ENCODE measurements around the gene FOSL1.

The FOSL1 gene

DNA sequence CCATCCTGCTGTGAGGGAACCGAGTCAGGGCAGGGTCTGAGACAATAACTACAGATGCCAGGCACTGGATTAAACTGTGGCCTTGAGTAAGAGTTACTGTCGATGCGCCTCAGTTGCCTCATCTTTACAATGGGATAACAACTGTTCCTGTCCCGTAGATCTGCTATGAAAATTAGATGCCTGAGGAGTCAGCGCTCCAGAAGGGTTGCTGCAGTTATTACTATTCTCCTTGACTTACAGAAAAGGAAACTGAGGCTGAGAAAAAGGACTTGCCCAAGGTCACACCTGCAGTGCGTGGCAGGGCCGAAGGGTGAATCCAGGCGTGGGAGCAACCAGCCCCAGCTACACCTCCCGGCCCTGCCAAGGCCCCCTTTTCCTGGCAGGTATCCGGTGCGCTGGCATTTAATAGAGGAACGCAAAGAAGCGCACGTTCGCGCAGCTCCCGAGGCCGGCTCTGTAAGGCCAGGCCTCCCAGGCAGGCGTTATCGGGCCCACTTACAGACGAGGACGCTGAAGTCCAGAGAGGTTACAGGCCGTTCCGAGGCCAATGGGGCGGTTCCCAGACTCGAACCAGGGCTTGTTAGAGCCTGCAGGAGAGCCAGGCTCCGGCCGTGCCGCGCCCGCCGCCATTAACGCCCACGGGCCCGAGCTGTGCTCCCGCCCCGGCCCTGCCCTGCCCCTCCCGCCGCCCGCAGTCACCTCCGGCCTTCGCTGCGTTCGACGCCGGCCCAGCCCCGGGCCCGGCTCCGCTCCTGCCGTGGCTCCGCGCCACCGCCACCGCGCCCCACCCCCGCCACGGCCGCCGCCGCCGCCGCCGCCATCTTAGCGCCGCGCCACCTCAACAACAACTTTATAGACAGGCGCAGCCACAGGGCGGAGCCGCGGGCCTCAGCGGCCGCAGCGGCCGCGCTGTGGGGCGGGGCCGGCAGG lies 18.3 kb upstream of the FOSL1 start, which contains the start of gene C11orf68:
Gene C11orf68, minus strand, starts transcription at position 852 of the 930 bp plus-strand sequence. Its CDS starts 31 bp downstream, at position 821.
- H3K27me3 ChIP-seq (ENCODE audit: control insufficient read depth, insufficient read depth, low read length): no peaks in the 10 kb centered on the region
- H3K27ac ChIP-seq (ENCODE audit: low read depth, low read length): peak within 1 kb of the TSS; percentile 94
- peaks cover 33% of the 10 kb centered on the region for H3K4me1 ChIP-seq (ENCODE audit: control insufficient read depth, insufficient read depth, low read length)
- peaks cover 9% of the 10 kb centered on the region for H3K36me3 ChIP-seq (ENCODE audit: control insufficient read depth, insufficient read depth, low read length)
- H3K4me3 ChIP-seq (ENCODE audit: low read length): peak within 1 kb of the TSS; percentile 97
- H3K9ac ChIP-seq (ENCODE audit: low read length): peak within 1 kb of the TSS; percentile 70

DNA sequence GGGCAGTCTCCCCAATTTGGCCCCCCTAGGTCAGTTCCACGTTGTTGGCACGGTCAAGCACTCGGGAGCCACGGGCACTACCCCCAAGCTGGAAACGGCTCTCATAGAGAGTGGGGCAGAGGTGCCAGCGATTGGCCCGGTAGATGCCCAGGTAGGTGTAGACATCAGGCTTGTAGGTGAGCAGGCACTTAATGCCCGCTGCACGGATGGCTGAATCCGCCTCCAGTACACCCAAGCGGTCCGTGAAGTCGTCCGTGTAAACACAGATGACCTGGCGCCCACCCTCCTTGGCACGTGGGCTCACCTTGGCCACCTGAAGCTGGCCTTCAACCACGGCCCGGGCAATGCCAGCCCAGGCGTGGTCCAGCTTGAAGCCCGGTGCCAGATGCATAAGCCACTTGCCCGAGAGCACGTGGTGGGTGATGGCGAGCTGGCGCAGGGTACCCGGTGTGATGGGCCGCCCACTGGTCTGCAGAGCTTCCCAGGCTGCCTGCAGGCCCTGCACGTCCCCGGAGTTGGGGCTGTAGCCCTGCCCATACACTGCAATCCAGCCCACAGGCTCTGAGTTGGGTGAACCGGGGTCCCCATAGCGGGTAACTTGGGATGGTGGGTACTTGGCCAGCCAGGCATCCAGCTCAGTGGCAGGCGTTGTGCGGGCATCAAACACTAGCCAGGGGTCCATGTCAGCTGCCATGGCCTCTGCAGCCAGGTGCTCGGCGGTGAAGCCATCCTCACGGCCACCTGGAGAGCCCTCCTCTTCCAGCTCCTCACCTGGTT lies 17.4 kb upstream of the FOSL1 start:
- peaks cover 7% of the 10 kb centered on the region for H3K36me3 ChIP-seq (ENCODE audit: control insufficient read depth, insufficient read depth, low read length)
- H3K27me3 ChIP-seq (ENCODE audit: control insufficient read depth, insufficient read depth, low read length): no peaks in the 10 kb centered on the region
- H3K27ac ChIP-seq (ENCODE audit: low read depth, low read length): peak overlapping the region; percentile 94
- H3K4me3 ChIP-seq (ENCODE audit: low read length): peak overlapping the region; percentile 97
- H3K4me1 ChIP-seq (ENCODE audit: control insufficient read depth, insufficient read depth, low read length): peaks cover 33% of the 10 kb centered on the region
- H3K9ac ChIP-seq (ENCODE audit: low read length): peak overlapping the region; percentile 70

DNA sequence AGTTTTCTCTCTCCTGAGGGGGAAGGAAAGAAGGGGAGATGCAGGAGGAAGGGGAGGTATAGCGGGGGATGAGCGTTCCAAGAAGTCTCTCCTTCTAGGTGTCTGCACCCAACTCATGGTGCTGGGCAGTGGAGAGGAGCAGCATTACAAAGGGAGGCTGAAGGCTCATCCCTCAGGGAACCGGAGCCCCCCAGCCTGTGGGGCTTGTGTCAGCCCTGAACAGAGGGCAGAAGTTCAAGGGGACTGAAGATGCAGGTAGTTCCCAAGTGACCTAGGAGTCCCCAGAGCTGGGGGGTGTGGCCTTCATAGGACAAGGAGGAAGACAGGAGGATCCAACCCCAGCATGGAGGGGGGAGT lies 16.9 kb upstream of the FOSL1 start:
- Histone ChIP-seq H3K9ac (ENCODE audit: low read length) (no peak overlapping the region), H3K27ac (ENCODE audit: low read depth, low read length) (peak overlapping the region; percentile 88), H3K36me3 (ENCODE audit: control insufficient read depth, insufficient read depth, low read length) (peaks cover 4% of the 10 kb centered on the region), H3K27me3 (ENCODE audit: control insufficient read depth, insufficient read depth, low read length) (no peaks in the 10 kb centered on the region), H3K4me1 (ENCODE audit: control insufficient read depth, insufficient read depth, low read length) (peaks cover 34% of the 10 kb centered on the region), H3K4me3 (ENCODE audit: low read length) (peak overlapping the region; percentile 97)

DNA sequence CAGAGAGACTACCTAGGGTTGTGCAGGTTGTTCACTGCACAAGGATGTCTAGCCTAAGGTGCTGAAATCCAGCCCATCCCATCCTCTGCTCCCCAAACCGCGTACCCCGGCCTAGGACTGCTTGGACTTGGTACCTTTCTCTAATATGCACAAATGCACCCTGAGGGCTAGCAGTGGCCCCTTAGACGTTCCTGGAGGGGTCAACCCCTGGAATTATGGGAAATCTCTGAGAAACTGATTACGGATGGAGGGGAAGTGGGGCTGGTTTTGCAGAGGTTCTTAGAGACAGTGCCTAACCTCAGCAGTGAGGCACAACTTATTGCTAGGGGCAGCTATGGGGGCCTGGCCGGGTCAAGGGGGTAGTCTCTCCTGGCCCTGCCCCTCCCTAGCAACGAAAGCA lies 16.2 kb upstream of the FOSL1 start:
- peaks cover 39% of the 10 kb centered on the region for H3K4me1 ChIP-seq (ENCODE audit: control insufficient read depth, insufficient read depth, low read length)

DNA sequence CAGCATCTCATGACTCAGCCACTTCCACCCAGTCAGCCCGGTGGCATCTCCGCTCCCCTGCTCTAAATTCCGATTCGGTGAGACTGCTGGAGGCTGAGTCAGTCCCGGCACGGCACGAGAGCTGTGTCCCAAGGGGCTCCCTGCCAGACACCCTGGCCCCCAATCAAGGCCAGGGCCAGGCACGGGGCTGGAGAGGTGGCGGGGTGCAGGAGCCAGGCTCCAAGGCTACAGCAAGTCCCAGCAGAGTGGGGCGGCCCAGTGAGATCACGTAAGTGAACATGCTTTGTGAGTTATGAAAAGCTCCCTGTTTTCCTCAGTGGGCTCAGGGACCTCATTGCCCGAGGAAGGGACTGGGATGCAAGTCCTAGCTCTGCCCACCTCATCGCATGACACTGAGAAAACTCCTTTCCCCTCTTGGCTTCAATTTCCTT lies 15.6 kb upstream of the FOSL1 start:
- Histone ChIP-seq H3K4me1 (ENCODE audit: control insufficient read depth, insufficient read depth, low read length) (peaks cover 39% of the 10 kb centered on the region), H3K4me3 (ENCODE audit: low read length) (peak overlapping the region; percentile 14), H3K9ac (ENCODE audit: low read length) (no peak overlapping the region)

More for the DNA sequence above, 16.2 kb upstream of the FOSL1 start:
- Histone ChIP-seq H3K27me3 (ENCODE audit: control insufficient read depth, insufficient read depth, low read length) (no peaks in the 10 kb centered on the region), H3K36me3 (ENCODE audit: control insufficient read depth, insufficient read depth, low read length) (peaks cover 4% of the 10 kb centered on the region), H3K27ac (ENCODE audit: low read depth, low read length) (peak overlapping the region; percentile 88), H3K9ac (ENCODE audit: low read length) (no peak overlapping the region), H3K4me3 (ENCODE audit: low read length) (no peak overlapping the region)

DNA sequence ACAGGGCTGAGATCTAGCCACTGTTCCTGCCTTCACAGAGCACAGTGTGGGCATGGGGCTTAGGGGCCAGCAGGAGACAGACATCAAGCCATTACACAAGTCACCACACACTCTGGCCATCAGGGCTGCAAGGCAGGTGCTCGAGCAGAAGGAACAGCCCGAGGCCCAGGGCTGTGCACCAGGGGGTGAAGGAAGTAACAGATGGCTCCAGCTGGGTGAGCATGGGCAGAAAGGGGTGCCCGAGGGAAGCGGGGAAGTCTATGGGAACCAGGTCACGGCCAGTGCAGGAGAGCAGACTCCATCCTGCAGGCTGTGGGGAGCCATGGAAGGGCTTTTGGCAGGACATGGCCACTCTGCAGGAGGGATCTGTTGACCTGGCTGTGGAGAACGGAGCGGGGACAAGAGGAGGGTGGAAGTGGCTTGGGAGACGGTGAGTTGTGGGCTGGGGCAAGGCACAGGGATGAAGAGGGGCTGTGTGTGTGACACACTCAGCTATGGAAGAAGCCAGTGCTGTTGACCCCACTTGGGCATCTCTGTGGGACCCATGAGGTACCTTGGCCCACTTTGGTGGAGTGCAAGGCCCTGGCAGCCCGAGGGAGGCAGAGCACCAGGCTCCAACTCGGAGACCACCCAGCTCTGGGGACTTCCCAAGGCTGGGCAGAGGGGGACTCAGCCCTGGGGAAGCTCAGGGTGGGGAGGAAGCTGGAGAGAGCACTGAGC lies 15.1 kb upstream of the FOSL1 start:
- Histone ChIP-seq H3K36me3 (ENCODE audit: control insufficient read depth, insufficient read depth, low read length) (no peaks in the 10 kb centered on the region), H3K4me3 (ENCODE audit: low read length) (no peak overlapping the region), H3K27me3 (ENCODE audit: control insufficient read depth, insufficient read depth, low read length) (no peaks in the 10 kb centered on the region), H3K9ac (ENCODE audit: low read length) (no peak overlapping the region), H3K4me1 (ENCODE audit: control insufficient read depth, insufficient read depth, low read length) (peaks cover 34% of the 10 kb centered on the region), H3K27ac (ENCODE audit: low read depth, low read length) (peak overlapping the region; percentile 88)

More for the DNA sequence above, 15.6 kb upstream of the FOSL1 start:
- H3K27ac ChIP-seq (ENCODE audit: low read depth, low read length): peak overlapping the region; percentile 88
- peaks cover 3% of the 10 kb centered on the region for H3K36me3 ChIP-seq (ENCODE audit: control insufficient read depth, insufficient read depth, low read length)
- no peaks in the 10 kb centered on the region for H3K27me3 ChIP-seq (ENCODE audit: control insufficient read depth, insufficient read depth, low read length)

DNA sequence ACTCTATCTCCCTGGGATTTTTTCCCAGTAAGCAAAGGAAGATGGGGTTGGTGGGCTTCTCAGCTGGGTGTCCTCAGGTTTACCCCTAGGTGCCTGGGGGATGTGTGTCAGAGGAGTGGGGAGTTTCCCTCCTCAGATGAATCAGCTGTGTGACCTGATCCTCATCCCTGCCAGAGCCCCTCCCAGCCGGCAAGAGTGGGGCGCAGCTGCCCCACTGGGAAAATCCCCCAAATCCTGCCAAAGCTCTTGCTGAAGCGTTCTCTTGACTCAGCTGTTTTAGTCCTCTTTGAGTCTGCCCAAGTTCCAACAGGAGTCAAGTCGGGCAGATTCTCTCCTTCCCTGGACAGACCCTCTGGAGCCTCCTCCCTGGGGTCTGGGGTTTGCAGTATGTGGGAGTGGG lies 12.7 kb upstream of the FOSL1 start:
- Histone ChIP-seq H3K27ac (ENCODE audit: low read depth, low read length) (no peak overlapping the region), H3K27me3 (ENCODE audit: control insufficient read depth, insufficient read depth, low read length) (no peaks in the 10 kb centered on the region), H3K9ac (ENCODE audit: low read length) (no peak overlapping the region), H3K36me3 (ENCODE audit: control insufficient read depth, insufficient read depth, low read length) (no peaks in the 10 kb centered on the region), H3K4me3 (ENCODE audit: low read length) (no peak overlapping the region), H3K4me1 (ENCODE audit: control insufficient read depth, insufficient read depth, low read length) (peaks cover 31% of the 10 kb centered on the region)

DNA sequence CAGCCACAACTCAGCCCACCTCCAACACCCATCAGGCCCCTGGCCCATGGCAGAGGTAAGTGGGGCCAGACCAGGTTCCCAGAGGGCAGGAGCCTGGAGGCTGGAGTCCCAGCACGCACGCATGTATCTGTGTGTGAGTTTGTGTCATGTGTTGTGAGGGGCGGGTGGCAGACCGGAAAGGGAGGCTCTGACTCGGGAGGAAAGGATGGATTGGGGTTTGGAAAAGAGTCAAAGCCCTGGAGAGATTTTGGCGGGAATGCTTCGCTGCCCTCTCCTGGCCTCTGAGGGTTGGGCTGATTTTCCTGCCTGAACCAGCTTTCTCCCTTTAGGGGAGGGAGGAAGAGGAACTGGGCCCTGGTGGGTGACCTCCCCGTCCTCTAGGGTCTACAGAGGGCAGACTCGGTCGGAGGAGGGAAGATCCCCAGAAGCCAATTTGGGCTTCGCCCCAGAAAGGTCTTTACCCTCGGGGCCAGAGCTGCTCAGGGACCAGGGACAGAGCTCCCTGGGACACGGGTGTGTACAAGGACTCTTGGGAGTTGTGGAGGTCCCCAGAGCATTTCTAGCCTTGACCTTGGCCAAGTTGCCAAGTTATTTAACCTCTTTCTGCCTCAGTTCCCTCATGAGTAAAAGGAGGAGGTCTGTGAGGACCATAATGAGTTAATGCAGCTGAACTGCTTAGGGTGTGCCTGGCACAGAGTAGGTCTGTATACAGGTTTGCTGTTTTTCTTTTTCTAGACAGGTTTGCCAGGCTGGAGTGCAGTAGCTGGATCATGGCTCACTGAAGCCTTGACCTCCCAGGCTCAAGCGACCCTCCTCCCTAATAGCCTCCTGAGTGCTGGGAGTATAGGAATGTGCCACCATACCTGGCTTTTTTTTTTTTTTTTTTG lies 11.7 kb upstream of the FOSL1 start:
- Histone ChIP-seq H3K9ac (ENCODE audit: low read length) (no peak overlapping the region), H3K27me3 (ENCODE audit: control insufficient read depth, insufficient read depth, low read length) (no peaks in the 10 kb centered on the region), H3K36me3 (ENCODE audit: control insufficient read depth, insufficient read depth, low read length) (no peaks in the 10 kb centered on the region), H3K4me3 (ENCODE audit: low read length) (no peak overlapping the region), H3K27ac (ENCODE audit: low read depth, low read length) (no peak overlapping the region), H3K4me1 (ENCODE audit: control insufficient read depth, insufficient read depth, low read length) (peaks cover 21% of the 10 kb centered on the region)

DNA sequence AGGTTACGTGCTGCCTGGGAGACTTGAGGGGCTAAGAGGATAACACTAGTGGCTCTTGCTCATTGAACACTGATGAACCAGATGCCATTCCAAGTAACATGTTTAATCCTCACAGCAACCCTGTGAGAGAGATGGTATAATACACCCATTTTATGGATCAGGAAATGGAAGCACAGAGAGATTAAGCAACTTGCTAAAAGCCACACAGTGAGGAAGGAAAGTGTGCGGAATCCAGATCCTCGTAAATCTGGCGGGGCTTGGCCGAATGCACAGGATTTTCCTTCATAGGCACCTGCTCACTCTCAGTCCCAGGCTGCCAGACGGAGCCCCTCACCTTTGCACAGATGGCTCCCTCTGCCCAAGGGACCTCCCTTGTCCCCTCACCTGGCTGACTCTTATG lies 7.7 kb upstream of the FOSL1 start:
- no peak overlapping the region for H3K27ac ChIP-seq (ENCODE audit: low read depth, low read length)
- H3K9ac ChIP-seq (ENCODE audit: low read length): no peak overlapping the region
- H3K4me3 ChIP-seq (ENCODE audit: low read length): no peak overlapping the region
- H3K36me3 ChIP-seq (ENCODE audit: control insufficient read depth, insufficient read depth, low read length): no peaks in the 10 kb centered on the region
- peaks cover 5% of the 10 kb centered on the region for H3K4me1 ChIP-seq (ENCODE audit: control insufficient read depth, insufficient read depth, low read length)
- H3K27me3 ChIP-seq (ENCODE audit: control insufficient read depth, insufficient read depth, low read length): no peaks in the 10 kb centered on the region

DNA sequence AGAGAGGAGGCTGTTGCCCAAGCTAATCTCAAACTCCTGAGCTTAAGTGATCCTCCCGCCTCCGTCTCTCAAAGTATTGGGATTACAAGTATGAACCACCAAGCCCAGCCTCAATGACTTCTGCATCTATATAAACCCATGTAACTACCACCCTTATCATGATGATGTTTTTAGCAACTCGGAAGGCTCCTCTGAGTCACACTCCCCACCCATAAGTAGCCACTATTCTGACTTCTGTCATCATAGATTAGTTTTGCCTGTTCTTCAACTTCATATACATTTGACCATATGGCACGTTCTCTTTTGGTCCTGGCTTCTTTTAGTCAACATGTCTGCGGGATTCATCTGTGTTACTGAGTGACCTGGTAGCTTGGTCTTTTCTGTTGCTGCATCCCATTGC lies 6.4 kb upstream of the FOSL1 start:
- Histone ChIP-seq H3K27ac (ENCODE audit: low read depth, low read length) (no peak overlapping the region), H3K36me3 (ENCODE audit: control insufficient read depth, insufficient read depth, low read length) (no peaks in the 10 kb centered on the region), H3K4me1 (ENCODE audit: control insufficient read depth, insufficient read depth, low read length) (peaks cover 2% of the 10 kb centered on the region), H3K9ac (ENCODE audit: low read length) (no peak overlapping the region), H3K27me3 (ENCODE audit: control insufficient read depth, insufficient read depth, low read length) (no peaks in the 10 kb centered on the region), H3K4me3 (ENCODE audit: low read length) (no peak overlapping the region)

DNA sequence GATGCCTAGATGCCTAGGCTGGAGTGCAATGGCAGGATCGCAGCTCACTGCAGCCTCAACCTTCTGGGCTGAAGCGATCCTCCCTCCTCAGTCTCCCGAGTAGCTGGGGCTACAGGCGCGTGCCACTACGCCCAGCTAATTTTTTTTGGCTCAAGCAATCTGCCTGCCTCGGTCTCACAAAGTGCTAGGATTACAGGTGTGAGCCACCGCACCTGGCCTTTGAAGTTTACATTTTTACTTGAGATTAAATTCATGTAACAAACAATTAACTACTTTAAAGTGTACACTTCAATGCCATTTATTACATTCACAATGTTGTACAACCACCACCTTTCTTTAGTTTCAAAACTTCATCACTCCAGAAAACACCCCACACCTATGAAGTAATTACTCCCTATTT lies 3.5 kb upstream of the FOSL1 start:
- no peak overlapping the region for H3K27ac ChIP-seq (ENCODE audit: low read depth, low read length)

More for the DNA sequence above, 3.5 kb upstream of the FOSL1 start:
- Histone ChIP-seq H3K36me3 (ENCODE audit: control insufficient read depth, insufficient read depth, low read length) (no peaks in the 10 kb centered on the region), H3K27me3 (ENCODE audit: control insufficient read depth, insufficient read depth, low read length) (peaks cover 9% of the 10 kb centered on the region), H3K9ac (ENCODE audit: low read length) (no peak overlapping the region), H3K4me1 (ENCODE audit: control insufficient read depth, insufficient read depth, low read length) (peaks cover 3% of the 10 kb centered on the region), H3K4me3 (ENCODE audit: low read length) (no peak overlapping the region)

Data from rectal smooth muscle tissue (tissue), 1 donor.